Thyroid gland (tissue), 4 donors: ENCODE data around the gene CDKN2A.

Experiments
- CTCF ChIP-seq, 6 experiments: fragments of 200-600 bp in 3 of 6; fragments of 450-650 bp in 3 of 6; sonication (generic) in 3 of 6; IDR thresholded peaks; one replicate each; pipeline ENCODE4 v1.5.1; 2016 to 2019; ENCODE audit warnings: antibody characterized with exemption in 6 of 6, mild to moderate bottlenecking in 2 of 6, inconsistent platforms in 1 of 6, moderate library complexity in 1 of 6
- POLR2A ChIP-seq, 2 donors: fragments of 450-650 bp; IDR thresholded peaks; one replicate each; pipeline ENCODE4 v1.6.1; 2017; ENCODE audit warnings: antibody characterized with exemption in 2 of 2, mild to moderate bottlenecking in 2 of 2, moderate library complexity in 1 of 2

DNA sequence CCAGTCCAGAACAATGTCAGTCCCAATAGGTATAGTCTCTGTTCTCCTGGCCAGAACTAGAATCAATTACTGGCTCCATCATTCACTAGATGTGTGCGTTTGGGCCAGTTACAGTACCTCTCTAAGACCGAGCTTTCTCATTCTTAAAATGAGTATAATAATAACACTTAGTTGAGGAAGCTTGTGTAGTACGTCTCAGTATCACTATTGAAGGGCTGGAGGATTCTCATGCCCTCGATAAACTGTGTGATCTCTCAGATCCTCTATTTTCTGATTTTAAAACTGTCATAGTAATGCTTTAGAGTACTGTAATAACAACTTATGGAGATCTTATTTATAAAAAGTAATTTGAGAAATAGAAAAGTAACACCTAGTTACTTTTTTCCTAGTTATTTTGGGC is 50.7 kb downstream of the CDKN2A start:
- TF ChIP-seq CTCF (IDR thresholded peaks at IDR 0.05): no peak
- TF ChIP-seq POLR2A (IDR thresholded peaks at IDR 0.05): no peak
